Stimulated activated CD4-positive, alpha-beta T cell treated with anti-CD3 and anti-CD28 coated beads, TNF-alpha, amount 100 ng/mL, for 1 hour (primary cell): ENCODE data around the gene RABL6.
"Not testable (repeated sequence)": the region's sequence is repeated elsewhere in the genome, so short reads cannot be mapped to it uniquely, and the experiment has no call there.

Experiments used
- DNase-seq, 3 donors: peaks; one replicate each; pipeline ENCODE4 v3.0.0-alpha.2; 2020; ENCODE audit warnings: low read depth in 3 of 3, low spot score in 1 of 3

RABL6 gene

GRCh38 chr9:136876476-136876875, 68.7 kb downstream of the RABL6 start:
- DNase-seq: no peak

GRCh38 chr9:136880651-136881050, 72.9 kb downstream of the RABL6 start:
- DNase-seq: no peak

GRCh38 chr9:136881691-136882108, 74.0 kb downstream of the RABL6 start:
- peak in 1 of 3 donors; percentile 41 for DNase-seq

GRCh38 chr9:136882109-136882946, 74.6 kb downstream of the RABL6 start:
- peak; percentile 80 to 88 (median 86) for DNase-seq

- not testable (repeated sequence) for DNase-seq
These were observed 75.2 kb downstream of the RABL6 start for GRCh38 chr9:136882947-136883283.

GRCh38 chr9:136883670-136884069, 75.9 kb downstream of the RABL6 start:
- not testable (repeated sequence) for DNase-seq

GRCh38 chr9:136885950-136886578, 78.3 kb downstream of the RABL6 start, which contains the start of gene TRAF2:
Gene TRAF2 (plus strand): TSS chr9:136886516. CDS start chr9:136898741, 12,225 bp downstream.
- DNase-seq: peak; percentile 94 to 97 (median 95)

- DNase-seq: peak in 1 of 3 donors; percentile 36
These were observed 79.2 kb downstream of the RABL6 start for GRCh38 chr9:136886610-136887597.

- no peak for DNase-seq
These were observed 80.7 kb downstream of the RABL6 start for GRCh38 chr9:136888454-136888853.

- no peak for DNase-seq
These were observed 82.1 kb downstream of the RABL6 start for GRCh38 chr9:136889858-136890257.

GRCh38 chr9:136890661-136891060, 82.9 kb downstream of the RABL6 start:
- DNase-seq: no peak
